ENCODE data around the gene CD164.

The CD164 gene

GRCh38 chr6:109363753-109364152 lies 18.5 kb downstream of the CD164 start:
- no peak for TF ChIP-seq POLR2A (IDR thresholded peaks at IDR 0.05; ENCODE audit: extremely low read depth, insufficient read length)
- no peak for TF ChIP-seq CTCF (IDR thresholded peaks at IDR 0.05; ENCODE audit: low read depth, low read length)
- TF ChIP-seq MYC (IDR thresholded peaks at IDR 0.05; ENCODE audit: low read depth, low read length) = no peak
- TF ChIP-seq MAX (IDR thresholded peaks at IDR 0.05; ENCODE audit: low read depth, low read length) = no peak
- no peak overlapping the region for H3K4me3 ChIP-seq (ENCODE audit: low read depth, low read length)
- no peak for DNase-seq (ENCODE audit: low read depth)

GRCh38 chr6:109362102-109362884 lies 20.0 kb downstream of the CD164 start:
- TF ChIP-seq POLR2A (IDR thresholded peaks at IDR 0.05; ENCODE audit: extremely low read depth, insufficient read length) = no peak
- no peak for TF ChIP-seq MAX (IDR thresholded peaks at IDR 0.05; ENCODE audit: low read depth, low read length)
- TF ChIP-seq CTCF (IDR thresholded peaks at IDR 0.05; ENCODE audit: low read depth, low read length) = no peak
- TF ChIP-seq MYC (IDR thresholded peaks at IDR 0.05; ENCODE audit: low read depth, low read length) = no peak
- H3K4me3 ChIP-seq (ENCODE audit: low read depth, low read length) = no peak overlapping the region
- DNase-seq (ENCODE audit: low read depth) = no peak

- DNase-seq (ENCODE audit: low read depth) = no peak
- H3K4me3 ChIP-seq (ENCODE audit: low read depth, low read length) = no peak overlapping the region
- no peak for TF ChIP-seq MYC (IDR thresholded peaks at IDR 0.05; ENCODE audit: low read depth, low read length)
- no peak for TF ChIP-seq POLR2A (IDR thresholded peaks at IDR 0.05; ENCODE audit: extremely low read depth, insufficient read length)
- no peak for TF ChIP-seq CTCF (IDR thresholded peaks at IDR 0.05; ENCODE audit: low read depth, low read length)
- TF ChIP-seq MAX (IDR thresholded peaks at IDR 0.05; ENCODE audit: low read depth, low read length) = no peak
These were observed 21.5 kb downstream of the CD164 start for GRCh38 chr6:109360791-109361190.

GRCh38 chr6:109360281-109360680 lies 22.0 kb downstream of the CD164 start:
- no peak overlapping the region for H3K4me3 ChIP-seq (ENCODE audit: low read depth, low read length)
- TF ChIP-seq POLR2A (IDR thresholded peaks at IDR 0.05; ENCODE audit: extremely low read depth, insufficient read length) = no peak
- no peak for TF ChIP-seq CTCF (IDR thresholded peaks at IDR 0.05; ENCODE audit: low read depth, low read length)
- no peak for TF ChIP-seq MAX (IDR thresholded peaks at IDR 0.05; ENCODE audit: low read depth, low read length)
- no peak for TF ChIP-seq MYC (IDR thresholded peaks at IDR 0.05; ENCODE audit: low read depth, low read length)
- DNase-seq (ENCODE audit: low read depth) = no peak

GRCh38 chr6:109359248-109359647 lies 23.0 kb downstream of the CD164 start:
- TF ChIP-seq CTCF (IDR thresholded peaks at IDR 0.05; ENCODE audit: low read depth, low read length) (no peak), MAX (IDR thresholded peaks at IDR 0.05; ENCODE audit: low read depth, low read length) (no peak), POLR2A (IDR thresholded peaks at IDR 0.05; ENCODE audit: extremely low read depth, insufficient read length) (no peak), MYC (IDR thresholded peaks at IDR 0.05; ENCODE audit: low read depth, low read length) (no peak)
- no peak for DNase-seq (ENCODE audit: low read depth)

More at GRCh38 chr6:109359248-109359647, 23.0 kb downstream of the CD164 start:
- H3K4me3 ChIP-seq (ENCODE audit: low read depth, low read length) = no peak overlapping the region
